GM10266 (cell line): Measurements from ENCODE around the gene THAP11.
"Not testable (repeated sequence)": the region's sequence is repeated elsewhere in the genome, so short reads cannot be mapped to it uniquely, and the experiment has no call there.

Experiments used
- DNase-seq: peaks from one replicate; pipeline ENCODE4 v3.0.0; 2012; ENCODE audit errors: extremely low spot score
- CTCF ChIP-seq: IDR thresholded peaks from 2 replicates; pipeline ENCODE4 v1.5.1; 2012; ENCODE audit warnings: mild to moderate bottlenecking, low read depth; ENCODE audit not compliant: control insufficient read depth, insufficient read depth; ENCODE audit errors: missing control alignments

Gene THAP11

GRCh38 chr16:67834242-67834614, 7.9 kb upstream of the THAP11 start:
- no peak for DNase-seq

GRCh38 chr16:67837190-67837589, 4.9 kb upstream of the THAP11 start:
- DNase-seq: not testable (repeated sequence)

More at GRCh38 chr16:67834242-67834614, 7.9 kb upstream of the THAP11 start:
- no peak for TF ChIP-seq CTCF

GRCh38 chr16:67837811-67838210, 4.3 kb upstream of the THAP11 start:
- DNase-seq: no peak
- no peak for TF ChIP-seq CTCF

GRCh38 chr16:67841198-67841815, 813 bp upstream of the THAP11 start:
- DNase-seq: no peak
- TF ChIP-seq CTCF: no peak

- peak; percentile 50 for TF ChIP-seq CTCF
- DNase-seq: peak; percentile 65
These were observed 606 bp downstream of the THAP11 start for GRCh38 chr16:67842509-67843342.

- TF ChIP-seq CTCF: no peak
- DNase-seq: no peak
These were observed 1.2 kb downstream of the THAP11 start for GRCh38 chr16:67843343-67843765.

GRCh38 chr16:67844497-67844896, 2.4 kb downstream of the THAP11 start:
- TF ChIP-seq CTCF: no peak
- no peak for DNase-seq
